ENCODE results near the gene HOXA11. TPM values are rescaled to one million over a fixed set of nuclear protein-coding genes. Genes with fewer than 3 reads are reported as not detected.
A peak's percentile ranks its signal among the peaks of the same experiment; 100 is the strongest.

The HOXA11 gene
- total and polyA plus RNA-seq, 4 donors = not detected

DNA sequence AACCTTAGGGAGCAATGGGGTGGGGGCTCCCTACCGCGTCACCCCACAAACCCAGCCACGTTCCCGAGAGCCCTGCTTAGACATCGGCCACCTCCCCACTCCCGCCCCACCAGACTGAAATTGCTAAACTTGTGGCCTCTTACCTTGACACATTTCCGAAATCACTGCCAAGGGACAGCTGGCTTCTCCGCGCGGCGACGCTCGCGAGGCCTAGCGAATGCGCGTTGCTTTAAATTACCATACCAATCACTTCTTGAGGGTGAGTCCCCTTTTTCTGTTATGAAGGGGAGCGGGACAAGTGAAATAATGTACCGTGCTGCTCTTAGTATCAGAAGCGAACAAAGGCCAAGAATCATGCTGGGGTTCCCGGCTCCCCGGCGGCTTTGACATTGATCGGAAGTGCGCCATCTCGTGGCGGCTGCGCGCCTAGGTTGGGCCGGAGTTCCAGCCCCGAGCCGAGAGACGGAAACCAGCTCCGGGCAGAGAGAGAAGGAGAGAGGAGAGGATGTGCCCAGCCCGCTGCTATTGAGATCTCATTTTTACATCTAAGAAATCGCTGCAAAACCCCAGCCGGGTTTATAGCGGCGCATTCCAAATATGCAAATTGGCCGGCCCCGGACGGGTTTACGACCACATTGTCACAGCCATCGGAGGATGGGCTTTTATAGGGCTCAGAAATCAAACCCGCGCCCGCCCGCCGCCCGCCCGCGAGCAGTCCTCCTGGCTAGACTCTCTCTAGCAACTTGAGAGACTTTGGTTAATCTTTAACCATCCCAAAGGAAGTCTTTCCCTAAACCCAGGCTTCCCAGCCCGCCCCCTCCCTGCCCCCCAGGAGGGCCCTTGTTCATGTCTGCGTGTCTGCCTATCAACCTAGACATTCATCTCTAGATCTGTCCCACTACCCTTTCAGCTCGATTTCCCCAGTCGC is 5.3 kb downstream of the HOXA11 start:
- TF ChIP-seq JUND (IDR thresholded peaks at IDR 0.05) (no peak), SP1 (IDR thresholded peaks at IDR 0.05) (no peak), FOXA2 (IDR thresholded peaks at IDR 0.05) (no peak)
- TF ChIP-seq, protein P1, sequence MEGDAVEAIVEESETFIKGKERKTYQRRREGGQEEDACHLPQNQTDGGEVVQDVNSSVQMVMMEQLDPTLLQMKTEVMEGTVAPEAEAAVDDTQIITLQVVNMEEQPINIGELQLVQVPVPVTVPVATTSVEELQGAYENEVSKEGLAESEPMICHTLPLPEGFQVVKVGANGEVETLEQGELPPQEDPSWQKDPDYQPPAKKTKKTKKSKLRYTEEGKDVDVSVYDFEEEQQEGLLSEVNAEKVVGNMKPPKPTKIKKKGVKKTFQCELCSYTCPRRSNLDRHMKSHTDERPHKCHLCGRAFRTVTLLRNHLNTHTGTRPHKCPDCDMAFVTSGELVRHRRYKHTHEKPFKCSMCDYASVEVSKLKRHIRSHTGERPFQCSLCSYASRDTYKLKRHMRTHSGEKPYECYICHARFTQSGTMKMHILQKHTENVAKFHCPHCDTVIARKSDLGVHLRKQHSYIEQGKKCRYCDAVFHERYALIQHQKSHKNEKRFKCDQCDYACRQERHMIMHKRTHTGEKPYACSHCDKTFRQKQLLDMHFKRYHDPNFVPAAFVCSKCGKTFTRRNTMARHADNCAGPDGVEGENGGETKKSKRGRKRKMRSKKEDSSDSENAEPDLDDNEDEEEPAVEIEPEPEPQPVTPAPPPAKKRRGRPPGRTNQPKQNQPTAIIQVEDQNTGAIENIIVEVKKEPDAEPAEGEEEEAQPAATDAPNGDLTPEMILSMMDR (IDR thresholded peaks at IDR 0.05; ENCODE audit: low read depth, low read length, missing input control) = peak; percentile 52
- no peak overlapping the region for H3K9ac ChIP-seq (ENCODE audit: low read depth in 1 of 2, low read length in 2 of 2)
- no peak overlapping the region for H3K27ac ChIP-seq (ENCODE audit: low read depth in 1 of 2, low read length in 2 of 2)
- H3K9me3 ChIP-seq (ENCODE audit: control insufficient read depth in 4 of 4, low read length in 3 of 4) = peaks cover 0 to 1% (median 0%) of the 10 kb centered on the region in 4 donors
- H3K4me3 ChIP-seq (ENCODE audit: low read depth in 1 of 3, low read length in 3 of 3) = no peak overlapping the region
- H3K36me3 ChIP-seq (ENCODE audit: control insufficient read depth in 4 of 4, insufficient read depth in 3 of 4, low read depth in 1 of 4, low read length in 3 of 4) = no peaks in the 10 kb centered on the region
- peaks cover 18 to 68% (median 24%) of the 10 kb centered on the region in 4 donors for H3K27me3 ChIP-seq (ENCODE audit: control insufficient read depth in 4 of 4, insufficient read depth in 4 of 4, low read length in 3 of 4)
- peak; percentile 74 for DNase-seq (ENCODE audit: low spot score)
- peaks cover 2 to 19% (median 13%) of the 10 kb centered on the region in 4 donors for H3K4me1 ChIP-seq (ENCODE audit: control insufficient read depth in 4 of 4, insufficient read depth in 4 of 4, low read length in 3 of 4)
- WGBS = 9% methylated on average over 56 of the region's 56 CpGs

DNA sequence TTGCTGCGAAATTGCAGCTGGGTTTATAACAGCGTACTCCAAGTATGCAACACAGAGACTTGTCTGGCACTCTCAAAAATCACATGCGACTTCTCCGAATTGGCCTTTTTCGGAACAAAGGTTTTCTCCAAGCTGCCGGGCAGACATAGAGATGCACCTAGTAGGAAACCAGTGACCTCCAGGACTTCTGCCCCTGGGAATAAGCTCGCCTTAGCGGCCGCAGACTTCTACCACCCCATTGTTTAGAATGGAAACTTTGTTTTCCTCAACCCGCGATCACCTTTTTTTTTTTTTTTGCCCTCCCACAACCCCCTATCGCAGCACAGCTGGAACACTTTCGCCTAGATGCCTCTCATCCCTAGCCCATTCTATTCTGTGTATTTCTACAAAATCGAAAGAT is 6.0 kb downstream of the HOXA11 start:
- H3K9me3 ChIP-seq (ENCODE audit: control insufficient read depth in 4 of 4, low read length in 3 of 4) = no peaks in the 10 kb centered on the region
- H3K4me3 ChIP-seq (ENCODE audit: low read depth in 1 of 3, low read length in 3 of 3) = no peak overlapping the region
- no peak for TF ChIP-seq RXRA (IDR thresholded peaks at IDR 0.05)
- TF ChIP-seq SP1 (IDR thresholded peaks at IDR 0.05) = no peak
- TF ChIP-seq, protein P2, sequence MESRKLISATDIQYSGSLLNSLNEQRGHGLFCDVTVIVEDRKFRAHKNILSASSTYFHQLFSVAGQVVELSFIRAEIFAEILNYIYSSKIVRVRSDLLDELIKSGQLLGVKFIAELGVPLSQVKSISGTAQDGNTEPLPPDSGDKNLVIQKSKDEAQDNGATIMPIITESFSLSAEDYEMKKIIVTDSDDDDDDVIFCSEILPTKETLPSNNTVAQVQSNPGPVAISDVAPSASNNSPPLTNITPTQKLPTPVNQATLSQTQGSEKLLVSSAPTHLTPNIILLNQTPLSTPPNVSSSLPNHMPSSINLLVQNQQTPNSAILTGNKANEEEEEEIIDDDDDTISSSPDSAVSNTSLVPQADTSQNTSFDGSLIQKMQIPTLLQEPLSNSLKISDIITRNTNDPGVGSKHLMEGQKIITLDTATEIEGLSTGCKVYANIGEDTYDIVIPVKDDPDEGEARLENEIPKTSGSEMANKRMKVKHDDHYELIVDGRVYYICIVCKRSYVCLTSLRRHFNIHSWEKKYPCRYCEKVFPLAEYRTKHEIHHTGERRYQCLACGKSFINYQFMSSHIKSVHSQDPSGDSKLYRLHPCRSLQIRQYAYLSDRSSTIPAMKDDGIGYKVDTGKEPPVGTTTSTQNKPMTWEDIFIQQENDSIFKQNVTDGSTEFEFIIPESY (IDR thresholded peaks at IDR 0.05) = no peak
- TF ChIP-seq TAF1 (conservative IDR thresholded peaks at IDR 0.05) = no peak
- no peak for TF ChIP-seq JUND (IDR thresholded peaks at IDR 0.05)
- TF ChIP-seq EGR1 (IDR thresholded peaks at IDR 0.05; ENCODE audit: low read depth in 2 of 2) = no peak
- TF ChIP-seq, protein P3, sequence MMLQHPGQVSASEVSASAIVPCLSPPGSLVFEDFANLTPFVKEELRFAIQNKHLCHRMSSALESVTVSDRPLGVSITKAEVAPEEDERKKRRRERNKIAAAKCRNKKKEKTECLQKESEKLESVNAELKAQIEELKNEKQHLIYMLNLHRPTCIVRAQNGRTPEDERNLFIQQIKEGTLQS (IDR thresholded peaks at IDR 0.05) = no peak
- no peak for TF ChIP-seq FOXA1 (IDR thresholded peaks at IDR 0.05)
- TF ChIP-seq, protein P4, sequence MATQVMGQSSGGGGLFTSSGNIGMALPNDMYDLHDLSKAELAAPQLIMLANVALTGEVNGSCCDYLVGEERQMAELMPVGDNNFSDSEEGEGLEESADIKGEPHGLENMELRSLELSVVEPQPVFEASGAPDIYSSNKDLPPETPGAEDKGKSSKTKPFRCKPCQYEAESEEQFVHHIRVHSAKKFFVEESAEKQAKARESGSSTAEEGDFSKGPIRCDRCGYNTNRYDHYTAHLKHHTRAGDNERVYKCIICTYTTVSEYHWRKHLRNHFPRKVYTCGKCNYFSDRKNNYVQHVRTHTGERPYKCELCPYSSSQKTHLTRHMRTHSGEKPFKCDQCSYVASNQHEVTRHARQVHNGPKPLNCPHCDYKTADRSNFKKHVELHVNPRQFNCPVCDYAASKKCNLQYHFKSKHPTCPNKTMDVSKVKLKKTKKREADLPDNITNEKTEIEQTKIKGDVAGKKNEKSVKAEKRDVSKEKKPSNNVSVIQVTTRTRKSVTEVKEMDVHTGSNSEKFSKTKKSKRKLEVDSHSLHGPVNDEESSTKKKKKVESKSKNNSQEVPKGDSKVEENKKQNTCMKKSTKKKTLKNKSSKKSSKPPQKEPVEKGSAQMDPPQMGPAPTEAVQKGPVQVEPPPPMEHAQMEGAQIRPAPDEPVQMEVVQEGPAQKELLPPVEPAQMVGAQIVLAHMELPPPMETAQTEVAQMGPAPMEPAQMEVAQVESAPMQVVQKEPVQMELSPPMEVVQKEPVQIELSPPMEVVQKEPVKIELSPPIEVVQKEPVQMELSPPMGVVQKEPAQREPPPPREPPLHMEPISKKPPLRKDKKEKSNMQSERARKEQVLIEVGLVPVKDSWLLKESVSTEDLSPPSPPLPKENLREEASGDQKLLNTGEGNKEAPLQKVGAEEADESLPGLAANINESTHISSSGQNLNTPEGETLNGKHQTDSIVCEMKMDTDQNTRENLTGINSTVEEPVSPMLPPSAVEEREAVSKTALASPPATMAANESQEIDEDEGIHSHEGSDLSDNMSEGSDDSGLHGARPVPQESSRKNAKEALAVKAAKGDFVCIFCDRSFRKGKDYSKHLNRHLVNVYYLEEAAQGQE (IDR thresholded peaks at IDR 0.05) = no peak
- no peak for TF ChIP-seq NR2F2 (IDR thresholded peaks at IDR 0.05)
- no peak for TF ChIP-seq GABPA (IDR thresholded peaks at IDR 0.05 in 1 of 2, conservative IDR thresholded peaks at IDR 0.05 in 1 of 2)
- TF ChIP-seq HNF4A (conservative IDR thresholded peaks at IDR 0.05) = no peak
- TF ChIP-seq, protein P5, sequence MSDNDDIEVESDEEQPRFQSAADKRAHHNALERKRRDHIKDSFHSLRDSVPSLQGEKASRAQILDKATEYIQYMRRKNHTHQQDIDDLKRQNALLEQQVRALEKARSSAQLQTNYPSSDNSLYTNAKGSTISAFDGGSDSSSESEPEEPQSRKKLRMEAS (IDR thresholded peaks at IDR 0.05) = no peak
- TF ChIP-seq, protein P1 (IDR thresholded peaks at IDR 0.05; ENCODE audit: low read depth, low read length, missing input control) = no peak
- no peak for TF ChIP-seq HNF4G (IDR thresholded peaks at IDR 0.05)
- no peak for TF ChIP-seq YY1 (IDR thresholded peaks at IDR 0.05)
- H3K36me3 ChIP-seq (ENCODE audit: control insufficient read depth in 4 of 4, insufficient read depth in 3 of 4, low read depth in 1 of 4, low read length in 3 of 4) = no peaks in the 10 kb centered on the region
- 33% methylated on average over 14 of the region's 14 CpGs for WGBS
- peaks cover 23 to 71% (median 25%) of the 10 kb centered on the region in 4 donors for H3K27me3 ChIP-seq (ENCODE audit: control insufficient read depth in 4 of 4, insufficient read depth in 4 of 4, low read length in 3 of 4)
- H3K27ac ChIP-seq (ENCODE audit: low read depth in 1 of 2, low read length in 2 of 2) = no peak overlapping the region
- peaks cover 2 to 16% (median 9%) of the 10 kb centered on the region in 4 donors for H3K4me1 ChIP-seq (ENCODE audit: control insufficient read depth in 4 of 4, insufficient read depth in 4 of 4, low read length in 3 of 4)
- no peak for DNase-seq (ENCODE audit: low spot score)
- no peak overlapping the region for H3K9ac ChIP-seq (ENCODE audit: low read depth in 1 of 2, low read length in 2 of 2)
